ENCODE data around the gene SRD5A1.

SRD5A1 gene

GRCh38 chr5:6593148-6594016 lies 39.9 kb upstream of the SRD5A1 start:
- H3K27ac ChIP-seq (ENCODE audit: low read depth, low read length): no peak overlapping the region
- peaks cover 25% of the 10 kb centered on the region for H3K36me3 ChIP-seq (ENCODE audit: control insufficient read depth, insufficient read depth, low read length)
- H3K9me3 ChIP-seq (ENCODE audit: control insufficient read depth, insufficient read depth, low read length): no peaks in the 10 kb centered on the region
- H3K4me3 ChIP-seq (ENCODE audit: low read depth, low read length): no peak overlapping the region
- no peaks in the 10 kb centered on the region for H3K4me1 ChIP-seq (ENCODE audit: control insufficient read depth, insufficient read depth, low read length)
- no peak overlapping the region for H3K9ac ChIP-seq (ENCODE audit: low read depth, low read length)
- H3K27me3 ChIP-seq (ENCODE audit: control insufficient read depth, insufficient read depth, low read length): no peaks in the 10 kb centered on the region

GRCh38 chr5:6594066-6594465 lies 39.2 kb upstream of the SRD5A1 start:
- H3K4me1 ChIP-seq (ENCODE audit: control insufficient read depth, insufficient read depth, low read length): no peaks in the 10 kb centered on the region
- no peaks in the 10 kb centered on the region for H3K27me3 ChIP-seq (ENCODE audit: control insufficient read depth, insufficient read depth, low read length)
- H3K9me3 ChIP-seq (ENCODE audit: control insufficient read depth, insufficient read depth, low read length): no peaks in the 10 kb centered on the region
- H3K9ac ChIP-seq (ENCODE audit: low read depth, low read length): no peak overlapping the region
- no peak overlapping the region for H3K4me3 ChIP-seq (ENCODE audit: low read depth, low read length)
- H3K27ac ChIP-seq (ENCODE audit: low read depth, low read length): no peak overlapping the region
- H3K36me3 ChIP-seq (ENCODE audit: control insufficient read depth, insufficient read depth, low read length): peaks cover 32% of the 10 kb centered on the region

- Histone ChIP-seq H3K36me3 (ENCODE audit: control insufficient read depth, insufficient read depth, low read length) (peaks cover 44% of the 10 kb centered on the region), H3K9me3 (ENCODE audit: control insufficient read depth, insufficient read depth, low read length) (no peaks in the 10 kb centered on the region), H3K4me3 (ENCODE audit: low read depth, low read length) (no peak overlapping the region)
Observed at GRCh38 chr5:6595405-6595804, 37.8 kb upstream of the SRD5A1 start.

GRCh38 chr5:6596388-6596787 lies 36.9 kb upstream of the SRD5A1 start:
- Histone ChIP-seq H3K4me3 (ENCODE audit: low read depth, low read length) (no peak overlapping the region), H3K36me3 (ENCODE audit: control insufficient read depth, insufficient read depth, low read length) (peaks cover 54% of the 10 kb centered on the region), H3K4me1 (ENCODE audit: control insufficient read depth, insufficient read depth, low read length) (no peaks in the 10 kb centered on the region), H3K27ac (ENCODE audit: low read depth, low read length) (no peak overlapping the region), H3K27me3 (ENCODE audit: control insufficient read depth, insufficient read depth, low read length) (no peaks in the 10 kb centered on the region), H3K9me3 (ENCODE audit: control insufficient read depth, insufficient read depth, low read length) (no peaks in the 10 kb centered on the region), H3K9ac (ENCODE audit: low read depth, low read length) (no peak overlapping the region)

More at GRCh38 chr5:6595405-6595804, 37.8 kb upstream of the SRD5A1 start:
- no peaks in the 10 kb centered on the region for H3K27me3 ChIP-seq (ENCODE audit: control insufficient read depth, insufficient read depth, low read length)
- H3K4me1 ChIP-seq (ENCODE audit: control insufficient read depth, insufficient read depth, low read length): no peaks in the 10 kb centered on the region
- no peak overlapping the region for H3K9ac ChIP-seq (ENCODE audit: low read depth, low read length)
- H3K27ac ChIP-seq (ENCODE audit: low read depth, low read length): peak overlapping the region; percentile 4

GRCh38 chr5:6597557-6597956 lies 35.7 kb upstream of the SRD5A1 start:
- H3K4me1 ChIP-seq (ENCODE audit: control insufficient read depth, insufficient read depth, low read length): no peaks in the 10 kb centered on the region
- H3K36me3 ChIP-seq (ENCODE audit: control insufficient read depth, insufficient read depth, low read length): peaks cover 66% of the 10 kb centered on the region

GRCh38 chr5:6598351-6598900 lies 34.8 kb upstream of the SRD5A1 start:
- H3K9ac ChIP-seq (ENCODE audit: low read depth, low read length): no peak overlapping the region
- no peaks in the 10 kb centered on the region for H3K4me1 ChIP-seq (ENCODE audit: control insufficient read depth, insufficient read depth, low read length)
- H3K27me3 ChIP-seq (ENCODE audit: control insufficient read depth, insufficient read depth, low read length): no peaks in the 10 kb centered on the region
- H3K9me3 ChIP-seq (ENCODE audit: control insufficient read depth, insufficient read depth, low read length): no peaks in the 10 kb centered on the region
- no peak overlapping the region for H3K27ac ChIP-seq (ENCODE audit: low read depth, low read length)
- no peak overlapping the region for H3K4me3 ChIP-seq (ENCODE audit: low read depth, low read length)
- H3K36me3 ChIP-seq (ENCODE audit: control insufficient read depth, insufficient read depth, low read length): peaks cover 73% of the 10 kb centered on the region

More at GRCh38 chr5:6597557-6597956, 35.7 kb upstream of the SRD5A1 start:
- Histone ChIP-seq H3K4me3 (ENCODE audit: low read depth, low read length) (no peak overlapping the region), H3K9ac (ENCODE audit: low read depth, low read length) (no peak overlapping the region), H3K27me3 (ENCODE audit: control insufficient read depth, insufficient read depth, low read length) (no peaks in the 10 kb centered on the region), H3K27ac (ENCODE audit: low read depth, low read length) (no peak overlapping the region), H3K9me3 (ENCODE audit: control insufficient read depth, insufficient read depth, low read length) (no peaks in the 10 kb centered on the region)

GRCh38 chr5:6599739-6600138 lies 33.5 kb upstream of the SRD5A1 start:
- Histone ChIP-seq H3K9ac (ENCODE audit: low read depth, low read length) (no peak overlapping the region), H3K27me3 (ENCODE audit: control insufficient read depth, insufficient read depth, low read length) (no peaks in the 10 kb centered on the region), H3K36me3 (ENCODE audit: control insufficient read depth, insufficient read depth, low read length) (peaks cover 86% of the 10 kb centered on the region), H3K4me3 (ENCODE audit: low read depth, low read length) (no peak overlapping the region), H3K9me3 (ENCODE audit: control insufficient read depth, insufficient read depth, low read length) (no peaks in the 10 kb centered on the region), H3K4me1 (ENCODE audit: control insufficient read depth, insufficient read depth, low read length) (no peaks in the 10 kb centered on the region), H3K27ac (ENCODE audit: low read depth, low read length) (no peak overlapping the region)

GRCh38 chr5:6601271-6601670 lies 32.0 kb upstream of the SRD5A1 start:
- H3K4me1 ChIP-seq (ENCODE audit: control insufficient read depth, insufficient read depth, low read length): no peaks in the 10 kb centered on the region
- H3K4me3 ChIP-seq (ENCODE audit: low read depth, low read length): no peak overlapping the region
- peaks cover 96% of the 10 kb centered on the region for H3K36me3 ChIP-seq (ENCODE audit: control insufficient read depth, insufficient read depth, low read length)
- no peaks in the 10 kb centered on the region for H3K9me3 ChIP-seq (ENCODE audit: control insufficient read depth, insufficient read depth, low read length)
- no peak overlapping the region for H3K27ac ChIP-seq (ENCODE audit: low read depth, low read length)
- H3K9ac ChIP-seq (ENCODE audit: low read depth, low read length): no peak overlapping the region
- no peaks in the 10 kb centered on the region for H3K27me3 ChIP-seq (ENCODE audit: control insufficient read depth, insufficient read depth, low read length)

- no peak overlapping the region for H3K4me3 ChIP-seq (ENCODE audit: low read depth, low read length)
- peaks cover 95% of the 10 kb centered on the region for H3K36me3 ChIP-seq (ENCODE audit: control insufficient read depth, insufficient read depth, low read length)
- H3K9me3 ChIP-seq (ENCODE audit: control insufficient read depth, insufficient read depth, low read length): no peaks in the 10 kb centered on the region
- H3K27ac ChIP-seq (ENCODE audit: low read depth, low read length): no peak overlapping the region
- no peaks in the 10 kb centered on the region for H3K4me1 ChIP-seq (ENCODE audit: control insufficient read depth, insufficient read depth, low read length)
- no peak overlapping the region for H3K9ac ChIP-seq (ENCODE audit: low read depth, low read length)
- no peaks in the 10 kb centered on the region for H3K27me3 ChIP-seq (ENCODE audit: control insufficient read depth, insufficient read depth, low read length)
Observed at GRCh38 chr5:6601816-6602215, 31.4 kb upstream of the SRD5A1 start.

GRCh38 chr5:6602441-6602840 lies 30.8 kb upstream of the SRD5A1 start:
- Histone ChIP-seq H3K36me3 (ENCODE audit: control insufficient read depth, insufficient read depth, low read length) (peaks cover 95% of the 10 kb centered on the region), H3K9me3 (ENCODE audit: control insufficient read depth, insufficient read depth, low read length) (no peaks in the 10 kb centered on the region), H3K4me3 (ENCODE audit: low read depth, low read length) (no peak overlapping the region), H3K27me3 (ENCODE audit: control insufficient read depth, insufficient read depth, low read length) (no peaks in the 10 kb centered on the region), H3K9ac (ENCODE audit: low read depth, low read length) (no peak overlapping the region), H3K4me1 (ENCODE audit: control insufficient read depth, insufficient read depth, low read length) (no peaks in the 10 kb centered on the region), H3K27ac (ENCODE audit: low read depth, low read length) (no peak overlapping the region)

GRCh38 chr5:6603643-6604042 lies 29.6 kb upstream of the SRD5A1 start:
- H3K9ac ChIP-seq (ENCODE audit: low read depth, low read length): no peak overlapping the region
- no peaks in the 10 kb centered on the region for H3K9me3 ChIP-seq (ENCODE audit: control insufficient read depth, insufficient read depth, low read length)
- H3K36me3 ChIP-seq (ENCODE audit: control insufficient read depth, insufficient read depth, low read length): peaks cover 95% of the 10 kb centered on the region
- H3K27me3 ChIP-seq (ENCODE audit: control insufficient read depth, insufficient read depth, low read length): no peaks in the 10 kb centered on the region
- H3K4me1 ChIP-seq (ENCODE audit: control insufficient read depth, insufficient read depth, low read length): no peaks in the 10 kb centered on the region
- no peak overlapping the region for H3K4me3 ChIP-seq (ENCODE audit: low read depth, low read length)
- no peak overlapping the region for H3K27ac ChIP-seq (ENCODE audit: low read depth, low read length)
